OCI-LY7 (cell line): ENCODE results near the gene GPRC5C.

Source experiments
- CTCF ChIP-seq: fragments of 200-600 bp; sonication (generic); conservative IDR thresholded peaks from 2 replicates; pipeline ENCODE4 v1.5.1; 2014; ENCODE audit warnings: mild to moderate bottlenecking, antibody characterized with exemption, low read length, moderate library complexity, mixed read lengths
- EZH2phosphoT487 ChIP-seq: fragments of 200-600 bp; sonication (generic); IDR thresholded peaks from 2 replicates; pipeline ENCODE4 v1.6.1; 2018; ENCODE audit warnings: low read depth, borderline replicate concordance, mild to moderate bottlenecking, mixed run types, antibody characterized with exemption, low read length, moderate library complexity, mixed read lengths

- TF ChIP-seq CTCF: no peak
- no peak for TF ChIP-seq EZH2phosphoT487
Measured at GRCh38 chr17:74424117-74424516, 7.8 kb upstream of the GPRC5C start.
